Ovary (tissue), 3 donors: ENCODE data around the gene ZFP28.

Experiments used
- CTCF ChIP-seq, 3 donors: fragments of 450-650 bp in 2 of 3; fragments of 200-600 bp in 1 of 3; IDR thresholded peaks; one replicate each; pipeline versions ENCODE4 v1.5.1 to v1.8.0; 2016 to 2022; ENCODE audit warnings: antibody characterized with exemption in 3 of 3, mild to moderate bottlenecking in 1 of 3
- POLR2A ChIP-seq: fragments of 450-650 bp; IDR thresholded peaks from one replicate; pipeline ENCODE4 v1.6.1; 2017; ENCODE audit warnings: antibody characterized with exemption, mild to moderate bottlenecking, moderate library complexity
- donor health status: DM: no; HTN: no; CAD: no.

DNA sequence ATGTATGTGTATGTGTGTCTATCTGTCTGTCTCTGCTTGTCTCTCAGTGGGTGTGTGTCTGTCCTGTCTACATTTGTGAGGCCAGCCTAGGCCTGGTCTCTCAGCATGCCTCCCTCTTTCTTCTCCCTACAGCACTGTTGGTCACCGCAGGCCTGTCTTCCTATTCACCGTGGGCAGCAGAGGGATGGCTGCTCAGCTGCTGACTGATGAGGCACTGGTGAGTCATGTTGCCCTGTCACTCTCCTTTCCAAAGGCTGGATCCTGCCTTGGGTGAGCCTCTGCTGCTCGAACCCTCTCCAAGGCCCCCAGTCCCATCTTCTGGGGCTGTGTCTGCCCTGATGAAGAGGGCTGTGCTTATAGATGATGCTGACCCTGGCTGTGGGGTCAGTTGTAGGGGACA, 62.6 kb downstream of the ZFP28 start:
- no peak for TF ChIP-seq POLR2A
- no peak for TF ChIP-seq CTCF (IDR thresholded peaks at IDR 0.05)
